Measurements from ENCODE around the gene RBM12. TPM values are rescaled to one million over a fixed set of nuclear protein-coding genes. Genes with fewer than 3 reads are reported as not detected.

The RBM12 gene
- total RNA-seq, 1 experiment from 2014 or later, result 125 TPM

DNA sequence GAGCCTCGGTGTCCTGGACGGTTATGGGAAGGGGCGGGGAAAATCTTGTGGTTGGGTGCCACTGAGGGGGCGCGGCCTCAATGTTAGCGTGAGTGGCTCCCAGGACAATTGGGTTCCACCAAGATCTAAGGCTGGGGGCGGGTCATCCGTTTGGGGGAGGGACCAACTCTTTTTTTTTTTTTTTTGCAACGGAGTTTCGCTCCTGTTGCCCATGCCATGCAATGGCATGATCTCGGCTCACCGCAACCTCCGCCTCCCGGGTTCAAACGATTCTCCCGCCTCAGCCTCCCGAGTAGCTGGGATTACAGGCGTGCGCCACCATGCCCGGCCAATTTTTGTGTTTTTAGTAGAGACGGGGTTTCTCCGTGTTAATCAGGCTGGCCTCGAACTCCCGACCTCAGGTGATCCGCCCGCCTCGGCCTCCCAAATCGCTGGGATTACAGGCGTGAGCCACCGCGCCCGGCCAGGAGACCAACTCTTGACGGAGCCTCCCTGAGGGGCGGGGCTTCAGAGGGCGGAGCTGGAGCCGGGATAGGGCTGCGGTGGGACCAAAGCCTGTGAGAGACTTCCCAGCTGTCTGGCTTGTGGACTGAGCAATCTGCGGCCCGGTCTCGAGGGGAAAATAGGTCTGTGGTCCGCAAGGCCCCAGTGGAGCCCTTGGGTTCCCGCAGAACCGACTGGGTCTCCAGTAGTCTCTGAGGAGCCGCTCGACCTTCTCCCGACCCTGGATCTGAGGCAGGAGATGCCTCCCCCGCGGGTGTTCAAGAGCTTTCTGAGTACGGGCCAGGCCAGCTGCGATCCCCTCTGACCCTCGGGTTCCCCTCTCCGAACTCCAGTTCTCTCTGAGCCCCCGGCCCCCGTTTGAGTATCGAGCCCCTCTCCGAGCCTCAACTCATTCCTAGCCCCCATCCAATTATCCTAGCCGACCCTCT lies 48.0 kb downstream of the RBM12 start (continued):
- TF ChIP-seq FOXP1 (CRISPR knock-in tag; IDR thresholded peaks at IDR 0.05; ENCODE audit: borderline replicate concordance) (0 out of 2 replicates have a peak, but pooled peaks have one; percentile 36), SMAD3 (CRISPR knock-in tag; IDR thresholded peaks at IDR 0.05; ENCODE audit: borderline replicate concordance) (no peak), PRDM15 (CRISPR knock-in tag; IDR thresholded peaks at IDR 0.05) (peak; percentile 48; the same call in 1 of the 2 replicates)

GRCh38 chr20:35615667-35616464 lies 48.8 kb downstream of the RBM12 start, which contains the start of gene SPAG4:
Gene SPAG4, plus strand, starts transcription at chr20:35615829. Its CDS starts 175 bp downstream, at chr20:35616004.
- ATAC-seq (peak; percentile 87), DNase-seq (ENCODE audit: low spot score) (peak; percentile 100)
- Mint-ChIP-seq H3K27me3 (ENCODE audit: low read depth) (peaks cover 33% of the 10 kb centered on the region), H3K9me3 (no peaks in the 10 kb centered on the region), H3K4me3 (peak within 1 kb of the TSS; percentile 89), H3K36me3 (no peaks in the 10 kb centered on the region), H3K27ac (peak within 1 kb of the TSS; percentile 99), H3K4me1 (peaks cover 15% of the 10 kb centered on the region)
- ChIA-PET CTCF (interaction anchor here (0.6 to 6.7 kb wide), 16 partner anchors 8 to 377 kb away, joined by 3 to 62 read pairs (median 4); partner anchors contain the start of genes CEP250, ERGIC3 and SCAND1), POLR2A (interaction anchor here (0.5 to 3.0 kb wide), 14 partner anchors 9 to 703 kb away, joined by 3 to 10 read pairs (median 4); partner anchors contain the start of genes CEP250, ERGIC3, NFS1 and RBM39)
- TF ChIP-seq ZNF317 (CRISPR knock-in tag; IDR thresholded peaks at IDR 0.05; ENCODE audit: borderline replicate concordance, low read depth), result no peak
- no peak for TF ChIP-seq CBFB (CRISPR knock-in tag; IDR thresholded peaks at IDR 0.05; ENCODE audit: low read depth)
- peak; percentile 19; the same call in 1 of the 2 replicates for TF ChIP-seq SP1 (CRISPR knock-in tag; conservative IDR thresholded peaks at IDR 0.05)
- peak; percentile 87; the same call in 1 of the 2 replicates for TF ChIP-seq PREB (CRISPR knock-in tag; IDR thresholded peaks at IDR 0.05; ENCODE audit: borderline replicate concordance)
- TF ChIP-seq RORB (CRISPR knock-in tag; IDR thresholded peaks at IDR 0.05), result no peak
- TF ChIP-seq, protein P1, sequence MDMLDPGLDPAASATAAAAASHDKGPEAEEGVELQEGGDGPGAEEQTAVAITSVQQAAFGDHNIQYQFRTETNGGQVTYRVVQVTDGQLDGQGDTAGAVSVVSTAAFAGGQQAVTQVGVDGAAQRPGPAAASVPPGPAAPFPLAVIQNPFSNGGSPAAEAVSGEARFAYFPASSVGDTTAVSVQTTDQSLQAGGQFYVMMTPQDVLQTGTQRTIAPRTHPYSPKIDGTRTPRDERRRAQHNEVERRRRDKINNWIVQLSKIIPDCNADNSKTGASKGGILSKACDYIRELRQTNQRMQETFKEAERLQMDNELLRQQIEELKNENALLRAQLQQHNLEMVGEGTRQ (CRISPR knock-in tag; IDR thresholded peaks at IDR 0.05), result peak; percentile 48; the same call in 1 of the 2 replicates
- TF ChIP-seq PRRX2 (CRISPR knock-in tag; IDR thresholded peaks at IDR 0.05), result 0 out of 2 replicates have a peak, but pooled peaks have one; percentile 60
- peak; percentile 60; the same call in 1 of the 2 replicates for TF ChIP-seq SMAD3 (CRISPR knock-in tag; IDR thresholded peaks at IDR 0.05; ENCODE audit: borderline replicate concordance)
- TF ChIP-seq JUN (CRISPR knock-in tag; IDR thresholded peaks at IDR 0.05), result peak; percentile 27; the same call in 1 of the 2 replicates
- peak; percentile 78; the same call in 1 of the 2 replicates for TF ChIP-seq FOXK1 (CRISPR knock-in tag; IDR thresholded peaks at IDR 0.05)
- no peak for TF ChIP-seq ZNF396 (CRISPR knock-in tag; IDR thresholded peaks at IDR 0.05; ENCODE audit: borderline replicate concordance)
- TF ChIP-seq, protein P2, sequence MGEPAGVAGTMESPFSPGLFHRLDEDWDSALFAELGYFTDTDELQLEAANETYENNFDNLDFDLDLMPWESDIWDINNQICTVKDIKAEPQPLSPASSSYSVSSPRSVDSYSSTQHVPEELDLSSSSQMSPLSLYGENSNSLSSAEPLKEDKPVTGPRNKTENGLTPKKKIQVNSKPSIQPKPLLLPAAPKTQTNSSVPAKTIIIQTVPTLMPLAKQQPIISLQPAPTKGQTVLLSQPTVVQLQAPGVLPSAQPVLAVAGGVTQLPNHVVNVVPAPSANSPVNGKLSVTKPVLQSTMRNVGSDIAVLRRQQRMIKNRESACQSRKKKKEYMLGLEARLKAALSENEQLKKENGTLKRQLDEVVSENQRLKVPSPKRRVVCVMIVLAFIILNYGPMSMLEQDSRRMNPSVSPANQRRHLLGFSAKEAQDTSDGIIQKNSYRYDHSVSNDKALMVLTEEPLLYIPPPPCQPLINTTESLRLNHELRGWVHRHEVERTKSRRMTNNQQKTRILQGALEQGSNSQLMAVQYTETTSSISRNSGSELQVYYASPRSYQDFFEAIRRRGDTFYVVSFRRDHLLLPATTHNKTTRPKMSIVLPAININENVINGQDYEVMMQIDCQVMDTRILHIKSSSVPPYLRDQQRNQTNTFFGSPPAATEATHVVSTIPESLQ (CRISPR knock-in tag; IDR thresholded peaks at IDR 0.05), result no peak
- TF ChIP-seq ESRRA (CRISPR knock-in tag; IDR thresholded peaks at IDR 0.05; ENCODE audit: borderline replicate concordance), result peak; percentile 85; the same call in 1 of the 2 replicates
- no peak for TF ChIP-seq MXD4 (CRISPR knock-in tag; IDR thresholded peaks at IDR 0.05; ENCODE audit: borderline replicate concordance)
- TF ChIP-seq TP53 (CRISPR knock-in tag; IDR thresholded peaks at IDR 0.05), result no peak
- TF ChIP-seq ZNF671 (CRISPR knock-in tag; IDR thresholded peaks at IDR 0.05), result no peak
- 0 out of 2 replicates have a peak, but pooled peaks have one; percentile 75 for TF ChIP-seq E2F1 (CRISPR knock-in tag; IDR thresholded peaks at IDR 0.05)
- TF ChIP-seq KAT7 (CRISPR knock-in tag; IDR thresholded peaks at IDR 0.05; ENCODE audit: borderline replicate concordance), result no peak
- no peak for TF ChIP-seq NR3C1 (CRISPR knock-in tag; conservative IDR thresholded peaks at IDR 0.05; ENCODE audit: low read depth)
- no peak for TF ChIP-seq CDX4 (CRISPR knock-in tag; IDR thresholded peaks at IDR 0.05; ENCODE audit: borderline replicate concordance)
- peak; percentile 63; the same call in 1 of the 2 replicates for TF ChIP-seq GTF2I (CRISPR knock-in tag; conservative IDR thresholded peaks at IDR 0.05)
